Adrenal gland (tissue), 5 donors: ENCODE results near the gene BPNT1.

ENCODE experiments used
- POLR2A ChIP-seq, 2 donors: fragments of 450-650 bp; IDR thresholded peaks; one replicate each; pipeline ENCODE4 v1.6.1; 2017; ENCODE audit warnings: antibody characterized with exemption in 2 of 2, mild to moderate bottlenecking in 2 of 2, moderate library complexity in 1 of 2
- TF ChIP-seq, protein P1 (sequence below), 6 experiments: fragments of 450-650 bp in 4 of 6; fragments of 200-600 bp in 2 of 6; sonication (generic) in 1 of 6; IDR thresholded peaks; 1 replicate in 5 of 6; 2 replicates in 1 of 6; pipeline versions ENCODE4 v1.5.1 to v1.8.0; 2016 to 2021; ENCODE audit warnings: antibody characterized with exemption in 6 of 6, mild to moderate bottlenecking in 2 of 6, moderate library complexity in 1 of 6
- donor health status: DM: no; HTN: no; CAD: no.

DNA sequence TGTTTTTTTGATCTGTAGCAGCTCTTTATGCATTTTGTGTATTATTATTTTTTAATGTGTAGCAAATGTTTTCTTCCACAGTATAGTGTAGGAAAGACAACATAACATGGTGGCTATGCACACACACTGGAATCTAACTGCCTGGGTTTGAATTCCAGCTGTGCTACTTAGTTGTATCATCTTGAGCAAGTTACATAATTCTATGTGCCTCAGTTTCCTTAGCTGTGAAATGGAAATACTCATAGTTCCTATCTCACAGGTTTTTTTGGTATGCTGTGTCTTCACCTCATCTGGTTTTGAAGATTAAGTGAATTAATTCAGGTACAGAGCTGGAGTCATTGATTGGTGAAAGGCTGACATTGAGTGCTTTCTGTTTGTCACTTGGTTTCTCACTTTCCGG lies 3.1 kb upstream of the BPNT1 start:
- TF ChIP-seq, protein P1, sequence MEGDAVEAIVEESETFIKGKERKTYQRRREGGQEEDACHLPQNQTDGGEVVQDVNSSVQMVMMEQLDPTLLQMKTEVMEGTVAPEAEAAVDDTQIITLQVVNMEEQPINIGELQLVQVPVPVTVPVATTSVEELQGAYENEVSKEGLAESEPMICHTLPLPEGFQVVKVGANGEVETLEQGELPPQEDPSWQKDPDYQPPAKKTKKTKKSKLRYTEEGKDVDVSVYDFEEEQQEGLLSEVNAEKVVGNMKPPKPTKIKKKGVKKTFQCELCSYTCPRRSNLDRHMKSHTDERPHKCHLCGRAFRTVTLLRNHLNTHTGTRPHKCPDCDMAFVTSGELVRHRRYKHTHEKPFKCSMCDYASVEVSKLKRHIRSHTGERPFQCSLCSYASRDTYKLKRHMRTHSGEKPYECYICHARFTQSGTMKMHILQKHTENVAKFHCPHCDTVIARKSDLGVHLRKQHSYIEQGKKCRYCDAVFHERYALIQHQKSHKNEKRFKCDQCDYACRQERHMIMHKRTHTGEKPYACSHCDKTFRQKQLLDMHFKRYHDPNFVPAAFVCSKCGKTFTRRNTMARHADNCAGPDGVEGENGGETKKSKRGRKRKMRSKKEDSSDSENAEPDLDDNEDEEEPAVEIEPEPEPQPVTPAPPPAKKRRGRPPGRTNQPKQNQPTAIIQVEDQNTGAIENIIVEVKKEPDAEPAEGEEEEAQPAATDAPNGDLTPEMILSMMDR (IDR thresholded peaks at IDR 0.05) = no peak
- no peak for TF ChIP-seq POLR2A (IDR thresholded peaks at IDR 0.05)
